Mesenteric fat pad (tissue), 1 donor: ENCODE data around the gene PRKAR1B. TPM values are rescaled to one million over a fixed set of nuclear protein-coding genes. Genes with fewer than 3 reads are reported as not detected.

ENCODE experiments used
- DNase-seq: peaks from one replicate; pipeline ENCODE4 v3.0.0-alpha.2; 2020; ENCODE audit warnings: low spot score
- total RNA-seq: library from RNA; stranded (reverse); fragmentation: NEBNext Ultra II Directional; extraction: Animal tissue kit (Norgen Biotek cat#: 25700); gene quantifications from one replicate; pipeline ENCODE4 v1.2.1, GENCODE V29; 2021
- donor health status: DM: yes; HTN: yes; CAD: no.

The PRKAR1B gene
- total RNA-seq, 1 donor from 2014 or later: 11.7 TPM

DNA sequence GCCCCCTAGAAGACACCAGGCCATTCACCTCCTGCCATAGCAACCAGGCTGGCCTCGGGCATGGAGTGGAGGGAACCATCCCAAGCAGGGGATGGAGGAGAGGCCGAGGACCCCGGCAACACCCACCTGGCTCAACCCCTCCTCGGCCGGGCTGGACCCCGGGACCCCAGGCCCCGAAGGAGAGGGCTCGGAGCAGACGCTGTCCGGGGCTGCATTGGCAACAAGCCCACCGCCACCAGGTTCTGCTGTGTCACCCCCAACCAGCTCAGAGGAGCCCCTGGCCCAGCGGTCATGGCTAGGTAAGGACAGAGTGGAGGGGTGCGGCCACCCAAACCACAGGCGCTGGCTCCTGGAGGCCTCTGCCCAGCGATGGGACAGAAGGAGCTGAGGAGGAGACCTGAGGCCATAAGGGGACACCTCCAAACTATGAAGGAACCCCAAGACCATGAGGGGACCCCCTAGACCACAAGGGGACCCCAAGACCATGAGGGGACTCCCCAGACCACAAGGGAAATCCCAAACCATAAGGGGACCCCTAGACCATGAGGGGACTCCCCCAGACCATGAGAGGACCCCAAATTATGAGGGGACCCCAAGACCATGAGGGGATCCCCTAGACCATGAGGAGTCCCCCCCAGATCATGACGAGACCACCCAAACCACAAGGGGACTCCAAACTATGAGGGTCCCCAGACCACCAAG lies 132.7 kb downstream of the PRKAR1B start:
- DNase-seq: no peak

DNA sequence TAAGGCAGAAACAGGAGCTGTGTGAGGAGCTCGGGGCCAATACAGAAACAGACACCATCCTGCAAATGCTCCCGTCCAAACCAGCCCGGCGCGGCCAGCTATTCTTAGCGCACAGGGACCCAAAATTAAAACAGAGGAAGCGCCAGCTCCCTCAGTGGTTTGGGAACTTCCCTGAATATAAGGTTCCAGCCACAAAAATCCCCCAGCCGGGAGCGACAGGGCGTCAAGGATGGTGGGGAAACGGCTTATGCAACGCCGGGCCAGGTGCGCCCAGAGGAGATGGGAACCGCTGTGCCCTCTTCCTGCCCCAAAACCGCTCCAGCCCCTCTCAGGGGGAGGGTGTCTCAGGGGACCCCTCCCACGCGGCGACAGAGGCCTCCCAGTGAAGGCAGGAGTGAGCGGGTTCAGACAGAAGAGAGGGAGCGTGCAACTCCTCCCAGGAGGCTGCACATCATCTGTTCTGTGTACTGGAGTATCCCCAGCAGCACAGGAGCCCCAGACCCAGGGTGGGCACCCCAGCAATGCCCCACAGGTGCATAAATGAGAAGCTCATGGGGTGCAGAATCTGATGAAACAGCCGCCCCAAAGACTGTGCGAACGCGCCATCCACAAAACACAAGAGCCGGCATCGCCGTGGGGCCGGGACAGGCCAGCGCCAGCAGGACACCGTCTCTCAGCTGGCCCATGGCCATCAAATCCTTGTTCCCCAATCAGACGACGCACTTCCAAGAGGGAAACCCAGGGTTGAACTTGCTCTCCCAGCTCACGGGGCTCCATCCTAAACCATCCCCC lies 133.6 kb downstream of the PRKAR1B start:
- DNase-seq: no peak

DNA sequence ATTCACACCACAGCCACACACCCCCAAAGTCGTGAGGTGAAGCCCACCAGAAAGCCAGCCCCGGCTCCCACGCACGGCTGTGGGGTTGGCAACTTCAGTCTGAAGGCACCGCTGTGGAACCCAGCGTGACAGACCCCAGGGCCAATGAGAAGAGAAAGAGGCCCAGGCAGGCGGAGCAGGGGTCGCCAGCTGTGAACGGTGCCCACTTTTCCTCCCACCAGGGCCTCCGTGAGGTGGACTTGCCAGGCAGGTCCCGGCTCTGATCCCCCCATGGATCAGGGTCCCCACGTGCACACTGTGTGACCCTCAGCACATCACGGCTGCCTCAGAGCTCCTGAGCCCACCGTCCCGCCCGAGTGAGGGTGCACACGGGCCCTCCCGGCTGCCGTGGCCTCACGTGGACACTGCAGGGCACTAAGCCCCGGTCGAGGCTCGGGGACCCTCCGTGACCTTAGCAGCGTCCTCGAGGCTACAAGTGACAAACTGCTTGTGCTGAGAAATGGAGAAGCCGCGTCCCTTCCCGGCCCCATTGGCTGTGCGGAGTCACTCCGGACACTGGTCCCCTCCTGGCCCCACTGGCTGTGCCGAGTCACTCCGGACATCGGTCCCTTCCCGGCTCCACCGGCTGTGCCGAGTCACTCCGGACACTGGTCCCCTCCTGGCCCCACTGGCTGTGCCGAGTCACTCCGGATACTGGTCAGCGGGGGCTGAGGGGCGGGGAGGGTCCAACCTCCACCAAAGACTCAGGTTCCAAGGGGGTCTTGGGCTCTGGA lies 135.0 kb downstream of the PRKAR1B start:
- DNase-seq: no peak

DNA sequence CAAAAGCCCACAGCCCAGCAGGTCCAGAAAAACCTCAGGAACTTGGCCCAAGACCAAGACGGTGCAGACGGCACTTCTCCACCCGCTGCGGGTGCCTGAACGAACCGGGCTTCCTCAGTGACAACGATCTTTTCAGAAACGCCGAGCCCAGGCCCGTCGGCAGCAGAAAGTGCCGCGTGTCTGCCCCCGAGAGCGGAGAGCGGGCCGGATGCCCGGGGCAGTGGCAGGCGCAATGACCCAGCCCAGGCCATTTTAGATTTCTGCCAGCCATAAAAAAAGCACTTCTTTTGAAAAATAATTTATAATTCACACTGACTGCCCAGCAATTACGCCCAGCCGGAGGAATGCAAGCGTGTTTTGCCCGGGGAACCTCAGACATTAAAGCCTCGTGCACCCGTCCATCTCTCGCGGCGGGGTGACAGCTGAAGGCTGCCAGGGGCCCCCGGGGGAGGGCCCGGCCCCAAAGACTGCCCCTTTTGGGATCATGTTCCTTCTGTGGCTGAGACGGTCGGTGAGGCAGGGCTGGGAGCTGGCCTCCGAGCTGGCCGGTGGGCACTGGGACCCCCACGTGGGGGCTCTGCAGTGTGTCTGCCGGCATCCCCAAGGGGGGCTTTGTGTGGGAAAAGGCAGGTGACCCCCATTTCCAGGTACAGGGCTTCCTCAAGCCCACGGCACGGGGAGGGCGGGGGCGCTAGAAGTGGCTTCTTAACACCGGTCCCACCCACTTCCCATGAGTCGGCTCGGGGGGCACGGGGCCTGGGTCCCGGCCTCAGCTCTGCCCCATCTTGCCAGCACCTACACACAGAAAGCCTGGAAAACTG lies 136.1 kb downstream of the PRKAR1B start:
- DNase-seq: no peak

DNA sequence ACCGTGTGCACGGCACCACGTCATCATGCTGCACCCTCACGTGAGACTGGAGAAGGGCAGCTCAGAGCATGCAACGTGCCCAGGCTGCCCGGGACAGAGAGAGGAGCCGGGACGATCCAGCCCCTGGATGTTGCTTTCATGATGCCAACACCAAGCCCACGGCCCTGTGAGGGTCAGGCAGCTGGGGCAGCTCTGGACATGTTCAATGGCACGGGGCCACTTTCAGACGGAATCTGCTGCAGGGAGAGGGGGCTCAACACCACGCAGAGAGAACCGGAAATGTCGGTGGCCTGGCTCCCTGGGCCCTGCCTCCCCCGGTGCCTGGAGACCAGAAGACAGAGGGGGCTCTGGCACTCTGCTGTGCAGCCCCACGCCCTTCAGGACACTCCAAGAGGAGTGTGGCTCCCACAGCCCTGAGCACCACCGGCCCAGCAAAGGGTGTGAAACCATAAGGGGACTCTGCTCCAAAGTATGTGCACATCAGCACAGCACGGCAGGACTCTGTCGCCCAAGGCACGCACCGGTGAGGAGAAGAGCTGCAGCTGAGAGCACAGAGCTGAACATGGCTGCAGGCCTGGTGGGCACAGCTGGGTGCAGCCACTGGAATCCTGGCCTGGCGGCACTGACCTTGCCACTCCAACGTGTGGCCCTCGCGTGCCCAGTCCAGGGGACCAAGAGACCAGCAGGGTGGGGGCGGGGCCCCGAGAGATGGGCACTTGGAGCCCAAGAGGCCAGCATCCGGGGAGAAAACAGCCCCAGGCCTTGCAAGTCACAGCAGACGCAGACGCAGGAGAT lies 137.1 kb downstream of the PRKAR1B start:
- no peak for DNase-seq

DNA sequence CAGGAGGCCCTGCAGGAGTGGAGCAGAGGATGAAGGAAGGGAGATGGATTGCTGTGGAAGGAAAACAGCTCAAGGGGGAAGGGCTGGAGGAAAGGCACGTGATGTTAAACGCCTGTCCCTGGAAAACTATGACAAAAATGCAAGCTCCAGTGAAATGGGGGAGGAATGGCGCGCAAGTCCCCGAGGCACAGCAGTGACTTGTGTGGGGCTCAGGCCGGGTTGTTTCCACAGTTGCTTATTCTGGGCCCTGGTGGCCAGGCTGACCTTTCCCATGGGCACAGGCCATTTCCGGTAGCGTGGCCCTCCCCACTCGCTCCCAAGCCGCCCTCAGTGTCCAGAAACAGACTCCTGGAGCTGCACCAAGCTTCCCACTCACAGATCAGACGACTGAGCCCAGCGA lies 139.3 kb downstream of the PRKAR1B start:
- DNase-seq: no peak

DNA sequence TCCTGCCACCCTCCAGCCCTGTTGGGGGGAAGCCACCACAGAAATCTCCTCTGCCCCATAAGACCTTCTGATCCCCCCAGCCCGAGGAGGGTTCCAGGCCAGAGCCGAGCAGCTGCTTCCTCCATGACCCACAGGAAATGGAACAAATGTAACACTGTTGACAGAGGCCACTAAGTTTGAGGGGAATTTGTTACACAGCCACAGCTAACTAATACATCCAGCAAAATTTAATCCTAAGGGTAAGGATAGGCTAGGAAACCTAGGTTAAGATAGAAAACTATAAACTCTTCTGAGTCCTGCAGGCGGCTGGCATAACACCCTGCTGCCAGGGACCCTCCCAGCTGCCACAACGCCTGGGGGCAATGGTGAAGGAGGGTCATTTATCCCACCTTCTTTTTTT lies 140.6 kb downstream of the PRKAR1B start:
- DNase-seq: no peak

DNA sequence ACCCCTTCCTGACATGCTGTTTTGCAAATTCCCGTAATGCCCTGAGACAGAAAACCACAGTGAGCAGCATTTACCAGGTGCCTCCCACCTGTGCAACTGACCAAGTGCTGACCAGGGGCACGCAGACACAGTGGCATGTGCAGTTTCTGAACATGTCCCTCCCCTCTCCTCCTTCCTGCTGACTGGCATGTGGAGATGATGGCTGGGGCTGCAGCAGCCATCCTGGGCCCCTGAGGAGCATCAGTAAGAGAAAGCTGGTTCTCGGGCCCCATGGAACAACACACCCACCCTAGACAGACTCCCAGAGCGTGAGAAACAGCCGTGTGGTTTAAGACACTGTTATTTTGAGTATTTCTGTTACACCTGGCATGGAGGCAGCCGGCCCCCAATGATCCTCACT lies 141.2 kb downstream of the PRKAR1B start:
- no peak for DNase-seq

DNA sequence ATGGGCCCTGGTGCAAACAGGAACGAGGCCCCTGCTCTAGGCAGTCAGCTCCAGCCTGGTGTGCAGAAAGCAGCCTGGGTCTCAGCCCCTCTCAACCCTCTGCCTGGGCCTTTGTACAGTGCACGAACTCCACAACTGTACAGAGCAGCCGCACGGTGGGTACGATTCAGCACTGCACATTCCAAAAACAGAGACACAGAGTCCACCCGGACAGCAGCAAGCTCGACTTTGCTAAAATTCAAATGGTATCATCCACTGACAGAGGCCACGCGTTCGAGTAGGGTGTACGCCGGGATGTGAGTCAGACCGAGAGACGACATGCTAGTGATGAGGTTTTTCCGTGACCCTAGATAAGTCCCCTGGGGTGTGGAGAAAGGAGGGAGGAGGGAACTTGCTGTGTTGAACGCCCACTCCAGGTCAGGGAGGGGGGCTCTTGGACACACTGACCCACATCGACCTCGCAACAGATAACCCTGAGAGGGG lies 141.8 kb downstream of the PRKAR1B start:
- DNase-seq: no peak

DNA sequence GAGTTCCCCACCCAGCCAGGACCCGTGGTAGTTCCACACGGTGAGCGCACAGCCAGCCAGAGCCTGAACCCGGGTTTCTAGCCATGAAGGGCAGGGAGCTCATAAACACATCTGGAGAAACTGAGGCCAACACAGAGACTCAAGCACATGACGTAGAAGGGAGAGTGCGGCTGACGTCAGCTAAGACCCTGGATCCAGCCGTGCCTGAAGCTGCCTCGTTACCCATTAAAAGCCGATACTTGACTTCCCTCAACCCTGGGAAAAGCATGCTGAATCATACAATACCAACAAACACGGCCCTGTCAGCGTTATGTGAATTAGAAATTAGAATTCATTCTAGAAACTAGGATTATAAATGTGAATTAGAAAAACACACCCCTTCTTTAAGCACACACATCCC lies 142.3 kb downstream of the PRKAR1B start:
- DNase-seq: no peak

DNA sequence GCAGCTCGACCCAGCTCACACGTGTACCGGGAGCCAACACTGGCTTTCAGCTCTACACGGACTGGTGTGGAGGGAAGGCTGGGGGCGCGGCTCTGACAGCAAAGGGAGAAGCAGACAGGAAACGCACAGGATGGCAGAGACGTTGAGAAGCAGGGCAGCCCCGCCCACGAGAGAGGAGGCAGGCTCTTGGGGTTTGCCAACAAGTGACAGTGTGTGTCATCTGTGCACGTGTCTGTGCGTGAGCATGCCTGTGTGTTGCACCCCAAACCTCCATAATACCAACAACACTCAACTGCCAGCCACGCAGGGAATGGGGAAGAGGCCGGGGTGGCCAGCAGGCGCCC lies 143.0 kb downstream of the PRKAR1B start:
- DNase-seq: no peak

DNA sequence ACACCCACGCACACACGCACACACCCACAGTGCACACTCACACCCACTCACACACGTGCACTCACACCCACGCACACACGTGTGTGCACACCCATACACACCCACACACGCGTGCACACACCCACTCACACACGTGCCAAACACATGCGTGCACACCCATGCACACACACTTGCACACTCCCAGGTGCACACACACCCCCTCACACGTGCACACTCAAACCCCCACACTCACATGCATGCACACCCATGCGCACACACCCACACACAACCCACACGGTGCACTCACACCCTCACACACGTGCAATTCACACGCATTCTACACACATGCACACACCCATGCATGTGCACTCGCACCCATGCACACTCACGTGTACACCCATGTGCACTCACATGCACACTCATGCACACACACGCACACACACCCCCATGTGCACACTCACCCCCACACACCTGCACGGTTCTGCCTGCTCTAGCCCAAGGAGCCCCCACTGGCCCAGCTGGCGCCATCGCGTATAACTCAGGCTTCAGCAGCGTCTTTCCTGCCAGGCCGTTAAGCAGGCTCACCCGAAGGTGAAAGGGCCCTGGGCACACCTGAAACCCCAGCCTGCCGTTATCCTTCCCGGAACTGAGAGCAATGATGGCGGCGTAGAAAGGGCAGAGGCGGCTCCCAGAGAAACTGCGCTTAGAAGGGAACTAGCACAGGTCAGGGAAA lies 143.5 kb downstream of the PRKAR1B start:
- no peak for DNase-seq

DNA sequence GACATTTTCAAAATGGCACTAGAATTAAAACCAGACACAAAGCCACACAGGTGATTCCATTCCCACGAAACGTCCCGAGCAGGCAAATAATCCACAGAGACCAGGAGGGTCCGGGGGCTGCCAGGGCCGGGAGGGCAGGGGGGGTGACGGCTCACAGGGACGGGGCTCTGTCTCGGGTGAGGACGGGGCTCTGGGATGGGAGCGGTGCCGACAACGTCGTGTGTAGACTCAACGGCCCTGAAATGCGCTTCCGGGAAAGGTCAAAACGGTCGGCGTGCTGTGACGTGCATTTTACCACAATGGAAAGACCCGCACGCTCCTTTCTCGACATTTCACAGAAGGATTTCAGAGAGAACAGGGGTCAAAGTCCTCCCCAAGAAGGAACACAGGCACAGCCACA lies 144.2 kb downstream of the PRKAR1B start:
- no peak for DNase-seq

DNA sequence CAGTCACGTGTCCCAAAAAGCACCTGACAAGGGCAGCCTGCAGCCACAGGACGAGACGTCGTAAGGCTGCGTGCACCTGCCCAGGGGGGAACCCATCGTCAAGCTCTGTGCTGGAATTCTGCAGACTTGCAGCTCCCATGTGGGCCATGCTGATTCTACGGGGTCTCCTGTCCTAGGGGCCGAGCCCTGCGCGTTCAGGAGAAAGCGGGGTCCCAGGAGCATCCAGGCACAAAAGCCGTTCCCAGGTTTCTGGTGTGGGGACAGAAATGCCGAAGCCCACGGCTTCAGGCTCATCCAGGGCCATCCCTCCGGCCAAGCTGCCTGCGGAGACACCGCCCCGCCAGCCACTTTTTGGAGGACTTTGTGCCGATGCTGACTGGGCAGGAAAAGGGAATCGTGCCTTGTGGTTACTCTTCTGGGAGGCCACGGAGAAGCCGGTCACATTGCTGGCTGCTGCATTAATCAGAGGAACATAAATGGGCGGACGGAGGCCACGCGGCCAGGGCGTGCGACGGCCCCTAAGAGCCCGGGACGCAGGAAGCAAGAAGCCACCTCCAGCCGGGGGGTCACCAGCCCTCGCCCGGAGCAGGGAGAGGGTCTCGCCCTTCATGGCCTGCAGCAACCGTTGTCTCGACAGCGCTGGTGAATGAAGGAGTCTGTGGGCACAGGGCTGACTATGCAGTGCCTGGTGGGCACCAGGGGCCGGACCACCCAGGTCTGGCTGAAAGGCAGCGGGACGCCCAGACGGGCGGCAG lies 144.8 kb downstream of the PRKAR1B start:
- DNase-seq: no peak

DNA sequence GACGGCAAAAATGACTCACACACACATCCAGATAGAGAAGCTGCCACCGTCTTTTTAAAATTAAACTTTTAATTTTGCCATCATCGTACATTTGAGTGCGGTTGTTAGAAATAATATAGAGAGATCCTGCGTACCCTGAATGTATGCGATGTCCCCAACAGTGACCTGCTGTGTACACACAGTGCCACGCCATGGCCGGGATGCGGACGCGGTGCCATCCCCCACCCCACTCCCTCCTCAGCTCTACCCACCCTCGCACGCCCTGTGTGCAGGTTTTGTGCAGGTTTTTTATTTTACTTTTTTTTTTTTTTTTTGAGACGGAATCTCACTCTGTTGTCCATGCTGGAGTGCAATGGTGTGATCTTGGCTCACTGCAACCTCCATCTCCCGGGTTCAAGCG lies 148.7 kb downstream of the PRKAR1B start:
- no peak for DNase-seq

DNA sequence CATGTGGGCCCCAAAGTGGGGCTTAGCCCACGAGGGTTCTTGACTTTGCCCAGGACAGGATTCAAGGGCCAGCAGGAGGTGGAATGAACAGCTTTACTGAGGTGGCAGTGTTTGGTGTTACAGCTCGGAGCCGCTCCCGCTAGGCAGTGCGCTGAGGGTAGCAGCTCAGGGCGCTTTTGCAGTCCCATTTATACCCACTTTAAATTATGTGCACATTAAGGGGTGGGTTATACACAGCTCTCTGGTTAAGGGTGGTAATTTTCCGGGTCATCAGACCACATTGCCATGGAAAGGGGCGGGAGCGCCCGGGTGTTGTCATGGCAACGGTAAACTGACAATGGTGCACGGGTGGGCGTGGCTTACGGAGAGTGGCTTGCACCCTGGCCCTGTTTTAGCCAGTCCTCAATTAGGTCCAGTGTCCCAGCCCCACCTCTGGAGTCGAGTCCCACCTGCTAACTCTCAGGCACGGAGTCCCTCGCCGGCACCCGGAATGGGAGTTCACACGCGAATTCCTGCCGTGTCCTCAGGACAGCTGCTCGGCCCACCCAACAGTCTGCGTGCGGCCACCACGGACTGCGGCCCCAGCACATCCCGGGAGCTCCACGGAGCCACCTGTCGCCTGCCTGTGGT lies 149.2 kb downstream of the PRKAR1B start:
- no peak for DNase-seq

DNA sequence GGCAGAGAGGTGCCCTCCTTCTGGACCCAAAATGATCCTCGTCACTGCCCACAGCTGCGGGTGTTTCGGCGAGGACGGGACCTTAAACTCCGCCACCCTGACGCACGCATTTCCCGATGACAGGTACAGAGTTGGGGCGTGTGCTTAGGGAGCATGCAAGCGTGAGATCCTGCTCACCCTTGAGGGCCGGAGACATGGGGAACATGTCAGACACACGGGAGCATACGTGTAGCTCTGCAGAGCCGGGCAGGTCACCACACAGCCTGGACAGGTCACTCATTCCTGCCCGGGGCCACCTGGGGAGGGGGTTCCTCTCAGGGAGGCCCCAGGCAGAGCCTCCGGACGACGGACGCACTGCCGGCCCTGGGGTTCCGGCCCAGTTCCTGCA lies 149.8 kb downstream of the PRKAR1B start:
- no peak for DNase-seq

DNA sequence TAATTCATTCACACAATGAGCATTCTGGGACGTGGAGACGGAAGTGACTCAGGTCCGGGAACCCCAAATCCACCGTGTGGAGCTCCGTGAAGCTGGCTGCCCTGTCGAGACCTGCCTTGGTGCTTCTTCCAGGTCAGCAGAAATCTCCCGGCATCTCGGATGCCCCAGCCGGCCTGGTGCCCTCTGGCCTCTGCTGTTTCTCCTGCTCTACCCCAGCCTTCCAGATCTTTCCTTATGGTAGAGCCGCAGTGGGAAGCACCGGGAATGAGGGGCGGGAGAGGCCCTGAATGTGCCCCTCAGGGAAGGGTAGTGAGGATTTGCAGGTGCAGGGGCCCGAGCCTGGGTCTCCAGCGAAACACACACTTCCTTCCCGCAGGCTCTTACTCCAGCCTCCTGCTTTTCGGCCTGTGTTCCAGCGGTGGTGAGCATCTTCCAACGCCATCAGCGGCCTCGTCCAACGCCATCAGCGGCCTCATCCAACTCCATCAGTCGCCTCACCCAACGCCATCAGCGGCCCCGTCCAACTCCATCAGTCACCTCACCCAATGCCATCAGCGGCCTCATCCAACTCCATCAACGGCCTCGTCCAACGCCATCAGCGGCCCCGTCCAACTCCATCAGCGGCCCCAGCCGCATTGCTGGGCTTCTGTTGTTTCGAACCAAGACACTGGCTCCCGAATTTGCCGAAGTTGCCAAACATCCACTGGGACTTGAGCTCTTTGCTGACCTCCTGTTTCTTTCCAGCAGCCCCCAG lies 150.4 kb downstream of the PRKAR1B start:
- no peak for DNase-seq
